Retina (tissue), 1 donor: ENCODE data around the gene OTOS.
A peak's percentile ranks its signal among the peaks of the same experiment; 100 is the strongest.

Source experiments
- DNase-seq: peaks from one replicate; pipeline ENCODE4 v3.0.0-alpha.2; 2016

OTOS gene

GRCh38 chr2:240111253-240111652 is 29.2 kb downstream of the OTOS start:
- peak; percentile 4 for DNase-seq

GRCh38 chr2:240109386-240109785 is 31.1 kb downstream of the OTOS start:
- DNase-seq = no peak

- peak; percentile 4 for DNase-seq
Measured at GRCh38 chr2:240107477-240107796, 33.0 kb downstream of the OTOS start.

GRCh38 chr2:240106765-240107476 is 33.5 kb downstream of the OTOS start:
- no peak for DNase-seq

GRCh38 chr2:240105982-240106381 is 34.5 kb downstream of the OTOS start:
- no peak for DNase-seq

- DNase-seq = no peak
Measured at GRCh38 chr2:240103136-240103535, 37.3 kb downstream of the OTOS start.

- DNase-seq = no peak
Measured at GRCh38 chr2:240098349-240098748, 42.1 kb downstream of the OTOS start.

- peak; percentile 31 for DNase-seq
Measured at GRCh38 chr2:240095556-240096523, 44.6 kb downstream of the OTOS start.

- DNase-seq = no peak
Measured at GRCh38 chr2:240089306-240089705, 51.2 kb downstream of the OTOS start.
